HG03442 (cell line): ENCODE results near the gene GAGE10.
"Not testable (repeated sequence)": the region's sequence is repeated elsewhere in the genome, so short reads cannot be mapped to it uniquely, and the experiment has no call there.

Experiments used
- ATAC-seq: cut with Tn5 transposase; IDR thresholded peaks from one replicate; pipeline ENCODE4 v1.9.1; 2021; ENCODE audit warnings: mild to moderate bottlenecking, moderate library complexity; ENCODE audit not compliant: unreplicated experiment

Gene GAGE10

DNA sequence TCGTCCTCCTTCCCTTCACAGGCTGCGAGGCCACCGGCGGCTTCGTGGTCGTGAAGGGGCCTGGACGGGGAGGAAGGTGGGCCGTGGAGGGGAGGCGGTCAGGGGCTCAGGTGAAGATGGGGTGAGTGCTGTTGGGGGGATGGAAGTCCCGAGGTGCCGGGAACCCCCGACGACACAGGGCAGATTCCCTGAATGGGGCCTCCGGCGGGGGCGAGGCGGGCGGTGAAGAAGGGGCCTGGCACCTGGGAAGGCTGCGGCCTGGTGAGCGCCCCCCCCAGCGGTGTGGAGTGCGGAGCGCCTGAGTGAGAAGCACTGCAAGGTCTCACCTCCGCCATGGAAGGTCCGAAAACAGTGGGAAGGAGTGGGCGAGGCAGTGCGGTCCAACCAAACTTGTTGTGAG, 18.8 kb downstream of the GAGE10 start:
- not testable (repeated sequence) for ATAC-seq

DNA sequence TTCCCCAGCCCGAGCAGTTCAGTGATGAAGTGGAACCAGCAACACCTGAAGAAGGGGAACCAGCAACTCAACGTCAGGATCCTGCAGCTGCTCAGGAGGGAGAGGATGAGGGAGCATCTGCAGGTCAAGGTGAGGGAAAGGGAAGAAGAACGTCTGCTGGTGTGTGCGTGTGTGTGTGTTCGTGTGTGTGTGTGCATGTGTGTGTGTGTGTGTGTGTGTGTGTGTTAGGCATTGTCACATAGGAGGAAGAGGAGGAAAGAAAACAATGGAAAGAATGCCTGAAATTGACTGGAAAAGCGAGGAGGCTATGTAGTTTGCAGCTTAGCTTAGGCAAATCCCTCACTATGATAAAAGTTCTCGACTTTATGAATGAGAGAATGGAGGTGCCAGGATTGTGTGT, 20.3 kb downstream of the GAGE10 start:
- ATAC-seq, result not testable (repeated sequence)

DNA sequence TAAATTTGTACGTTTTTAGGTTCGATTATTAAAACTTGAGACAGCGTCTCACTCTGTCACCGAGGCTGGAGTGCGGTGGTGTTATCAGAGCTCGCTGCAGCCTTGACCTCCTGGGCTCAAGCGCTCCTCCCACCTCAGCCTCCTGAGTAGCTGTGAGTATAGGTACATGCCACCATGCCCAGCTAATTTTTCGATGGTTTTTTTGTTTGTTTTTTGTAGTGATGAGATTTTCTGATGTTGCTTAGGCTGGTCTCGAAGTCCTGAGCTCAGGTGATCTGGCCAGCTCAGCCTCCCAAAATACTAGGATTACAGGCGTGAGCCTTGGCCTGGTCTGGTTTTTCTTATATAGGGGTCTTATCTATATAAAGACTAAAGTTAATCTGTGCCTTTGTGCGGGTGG, 27.0 kb downstream of the GAGE10 start:
- not testable (repeated sequence) for ATAC-seq

DNA sequence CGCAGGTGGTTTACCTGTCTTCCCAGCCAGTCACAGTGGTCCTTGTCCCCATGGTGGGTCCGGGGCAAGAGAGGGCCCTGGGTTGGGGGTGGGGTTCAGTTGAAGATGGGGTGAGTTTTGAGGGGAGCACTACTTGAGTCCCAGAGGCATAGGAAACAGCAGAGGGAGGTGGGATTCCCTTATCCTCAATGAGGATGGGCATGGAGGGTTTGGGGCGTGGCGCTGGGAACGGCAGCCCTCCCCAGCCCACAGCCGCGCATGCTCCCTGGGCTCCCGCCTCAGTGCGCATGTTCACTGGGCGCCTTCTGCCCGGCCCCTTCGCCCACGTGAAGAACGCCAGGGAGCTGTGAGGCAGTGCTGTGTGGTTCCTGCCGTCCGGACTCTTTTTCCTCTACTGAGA, 27.8 kb downstream of the GAGE10 start, which contains the start of gene GAGE13:
GAGE13 (plus strand) TSS at position 301 of the 400 bp plus-strand sequence. CDS start 1,156 bp downstream, outside the sequence.
- not testable (repeated sequence) for ATAC-seq

DNA sequence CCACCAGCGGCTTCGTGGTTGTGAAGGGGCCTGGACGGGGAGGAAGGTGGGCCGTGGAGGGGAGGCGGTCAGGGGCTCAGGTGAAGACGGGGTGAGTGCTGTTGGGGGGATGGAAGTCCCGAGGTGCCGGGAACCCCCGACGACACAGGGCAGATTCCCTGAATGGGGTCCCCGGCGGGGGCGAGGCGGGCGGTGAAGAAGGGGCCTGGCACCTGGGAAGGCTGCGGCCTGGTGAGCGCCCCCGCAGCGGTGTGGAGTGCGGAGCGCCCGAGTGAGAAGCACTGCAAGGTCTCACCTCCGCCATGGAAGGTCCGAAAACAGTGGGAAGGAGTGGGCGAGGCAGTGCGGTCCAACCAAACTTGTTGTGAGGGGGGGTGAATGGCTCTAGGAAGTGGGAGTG, 28.4 kb downstream of the GAGE10 start:
- ATAC-seq, result not testable (repeated sequence)

DNA sequence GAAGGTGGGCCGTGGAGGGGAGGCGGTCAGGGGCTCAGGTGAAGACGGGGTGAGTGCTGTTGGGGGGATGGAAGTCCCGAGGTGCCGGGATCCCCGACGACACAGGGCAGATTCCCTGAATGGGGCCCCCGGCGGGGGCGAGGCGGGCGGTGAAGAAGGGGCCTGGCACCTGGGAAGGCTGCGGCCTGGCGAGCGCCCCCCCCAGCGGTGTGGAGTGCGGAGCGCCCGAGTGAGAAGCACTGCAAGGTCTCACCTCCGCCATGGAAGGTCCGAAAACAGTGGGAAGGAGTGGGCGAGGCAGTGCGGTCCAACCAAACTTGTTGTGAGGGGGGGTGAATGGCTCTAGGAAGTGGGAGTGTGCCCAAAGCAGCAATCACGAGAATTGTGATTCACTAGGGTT, 38.0 kb downstream of the GAGE10 start:
- not testable (repeated sequence) for ATAC-seq

DNA sequence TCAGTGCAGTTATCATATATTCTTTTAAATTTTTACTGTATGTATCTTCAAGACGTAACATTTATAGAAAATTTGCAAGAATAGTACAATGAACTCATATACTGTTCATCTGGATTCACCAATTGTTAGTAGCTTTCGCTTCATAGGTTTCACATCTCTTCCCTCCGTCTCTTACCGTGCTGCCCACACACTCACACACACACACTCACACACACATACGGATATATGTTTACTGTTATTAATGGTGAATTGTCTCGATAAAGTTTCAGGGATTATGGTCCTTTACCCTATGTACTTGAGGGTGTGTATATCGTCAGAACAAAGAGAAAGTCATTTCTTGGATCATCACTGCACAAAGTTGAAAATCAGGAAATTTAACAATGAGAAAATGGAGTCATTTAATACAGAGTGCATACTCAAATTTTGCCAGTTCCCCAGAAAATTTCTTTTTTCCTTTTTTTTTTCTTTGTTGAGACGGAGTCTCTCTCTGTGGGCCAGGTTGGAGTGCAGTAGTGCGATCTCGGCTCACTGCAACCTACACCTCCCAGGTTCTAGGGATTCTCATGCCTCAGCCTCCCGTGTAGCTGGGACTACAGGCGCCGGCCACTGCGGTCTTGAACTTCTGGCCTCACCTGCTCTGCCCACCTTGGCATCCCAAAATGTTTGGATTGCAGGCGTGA, 41.2 kb downstream of the GAGE10 start:
- ATAC-seq, result not testable (repeated sequence)

DNA sequence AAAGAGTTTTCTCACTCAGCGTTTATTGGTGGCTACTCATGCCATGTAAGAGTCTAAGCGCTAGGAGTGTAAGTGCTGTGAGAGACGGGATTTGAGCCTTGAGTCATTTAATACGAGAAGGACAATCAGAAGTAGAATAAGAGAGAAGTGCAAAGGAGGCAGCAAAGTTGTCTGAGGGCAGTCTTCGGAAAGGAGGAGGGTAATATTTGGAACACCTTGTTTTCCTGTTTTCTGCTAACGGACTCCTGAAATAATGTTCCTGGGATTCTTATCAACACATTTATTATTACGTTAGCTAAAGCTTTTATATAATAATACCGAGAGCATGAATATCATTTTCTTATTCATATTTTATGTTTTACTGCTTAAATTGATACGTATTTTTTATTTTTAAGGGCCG, 42.0 kb downstream of the GAGE10 start:
- not testable (repeated sequence) for ATAC-seq

DNA sequence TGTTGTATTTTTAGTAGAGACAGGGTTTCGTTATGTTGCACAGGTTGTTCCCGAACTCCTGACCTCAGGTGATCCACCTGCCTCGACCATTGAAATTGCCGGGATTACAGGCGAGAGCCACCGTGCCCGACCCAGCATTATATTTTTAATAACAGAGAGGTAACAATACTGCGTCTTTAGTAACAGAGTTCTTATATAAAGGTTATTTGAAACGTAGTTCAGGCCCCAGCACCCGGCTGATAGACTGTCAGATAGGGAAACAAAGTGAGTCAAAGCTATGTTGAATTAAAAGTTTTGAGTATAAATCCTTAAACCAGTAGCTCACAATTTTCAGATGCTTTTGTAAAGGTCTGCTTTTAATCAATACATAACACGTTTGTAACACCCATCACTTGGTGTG, 42.7 kb downstream of the GAGE10 start:
- ATAC-seq, result not testable (repeated sequence)
